ENCODE measurements around the gene DUSP2.
A peak's percentile ranks its signal among the peaks of the same experiment; 100 is the strongest.

Gene DUSP2, protein sequence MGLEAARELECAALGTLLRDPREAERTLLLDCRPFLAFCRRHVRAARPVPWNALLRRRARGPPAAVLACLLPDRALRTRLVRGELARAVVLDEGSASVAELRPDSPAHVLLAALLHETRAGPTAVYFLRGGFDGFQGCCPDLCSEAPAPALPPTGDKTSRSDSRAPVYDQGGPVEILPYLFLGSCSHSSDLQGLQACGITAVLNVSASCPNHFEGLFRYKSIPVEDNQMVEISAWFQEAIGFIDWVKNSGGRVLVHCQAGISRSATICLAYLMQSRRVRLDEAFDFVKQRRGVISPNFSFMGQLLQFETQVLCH

DNA sequence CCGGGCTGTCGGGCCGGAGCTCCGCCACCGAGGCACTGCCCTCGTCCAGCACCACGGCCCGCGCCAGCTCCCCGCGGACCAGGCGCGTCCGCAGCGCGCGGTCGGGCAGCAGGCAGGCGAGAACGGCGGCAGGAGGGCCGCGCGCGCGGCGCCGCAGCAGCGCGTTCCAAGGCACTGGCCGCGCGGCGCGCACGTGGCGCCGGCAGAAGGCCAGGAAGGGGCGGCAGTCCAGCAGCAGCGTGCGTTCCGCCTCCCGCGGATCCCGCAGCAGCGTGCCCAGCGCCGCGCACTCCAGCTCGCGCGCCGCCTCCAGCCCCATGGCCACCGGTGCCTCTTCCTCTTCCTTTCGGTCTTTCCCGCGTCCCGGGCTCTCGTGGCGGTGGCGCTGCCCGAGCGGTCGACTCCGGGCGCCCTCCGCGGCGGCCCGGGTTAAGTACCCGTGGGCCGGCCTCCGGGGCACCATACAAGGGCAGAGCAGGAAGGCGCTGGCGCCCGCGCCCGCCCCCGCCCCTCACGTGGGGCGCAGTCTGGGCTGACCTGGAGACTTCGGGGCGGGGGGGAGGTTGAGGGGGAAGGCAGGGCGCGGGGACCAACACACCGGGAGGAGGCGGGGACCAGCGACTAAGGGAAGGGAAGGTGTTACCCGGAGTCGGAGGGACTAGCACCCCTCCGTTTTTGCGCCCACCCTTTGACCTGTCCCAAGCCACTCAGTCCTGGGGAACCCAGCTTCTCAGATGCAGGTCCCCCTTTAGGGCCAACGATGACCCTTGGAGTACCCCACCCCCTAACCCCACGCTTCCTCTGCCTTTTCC is at the start of gene DUSP2:
Gene DUSP2 (minus strand): TSS at position 405 of the 812 bp plus-strand sequence. CDS start 86 bp downstream, at position 319.
- DNase-seq, result peak in 1 of 2 experiments; percentile 26

DNA sequence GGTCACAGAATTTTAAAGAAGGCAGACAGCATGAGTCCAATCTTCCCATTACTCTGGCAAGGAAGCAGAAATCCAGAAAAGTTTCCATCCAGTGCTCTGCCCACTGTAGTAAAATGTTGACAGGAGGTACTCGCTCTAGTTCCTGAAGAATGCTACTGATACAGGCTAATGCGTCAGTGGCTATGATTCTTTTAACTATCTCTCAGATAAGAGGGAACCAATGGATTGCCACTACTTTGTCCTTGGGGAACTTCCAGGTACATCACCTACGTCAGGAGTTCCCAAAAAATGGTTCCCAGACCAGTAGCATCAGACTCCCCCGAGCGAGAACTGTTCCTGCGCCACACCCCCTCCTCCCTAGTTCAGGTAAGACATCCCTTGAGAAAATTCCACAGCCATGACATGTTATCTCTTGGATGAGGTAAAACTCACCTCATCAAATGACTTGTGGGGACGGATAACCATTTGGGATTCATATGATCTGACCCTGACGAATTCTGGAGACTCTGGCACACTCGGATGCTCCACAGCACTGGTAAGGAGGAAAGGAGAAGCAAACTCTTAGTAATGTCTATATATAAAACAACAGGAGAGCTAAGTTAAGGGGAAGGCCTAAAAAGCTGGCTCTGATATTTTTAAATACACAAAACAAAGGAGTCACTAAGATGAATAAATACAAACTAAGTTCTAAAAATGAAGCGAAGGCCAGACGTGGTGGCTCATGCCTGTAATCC is 46.9 kb upstream of the DUSP2 start:
- DNase-seq, result no peak

DNA sequence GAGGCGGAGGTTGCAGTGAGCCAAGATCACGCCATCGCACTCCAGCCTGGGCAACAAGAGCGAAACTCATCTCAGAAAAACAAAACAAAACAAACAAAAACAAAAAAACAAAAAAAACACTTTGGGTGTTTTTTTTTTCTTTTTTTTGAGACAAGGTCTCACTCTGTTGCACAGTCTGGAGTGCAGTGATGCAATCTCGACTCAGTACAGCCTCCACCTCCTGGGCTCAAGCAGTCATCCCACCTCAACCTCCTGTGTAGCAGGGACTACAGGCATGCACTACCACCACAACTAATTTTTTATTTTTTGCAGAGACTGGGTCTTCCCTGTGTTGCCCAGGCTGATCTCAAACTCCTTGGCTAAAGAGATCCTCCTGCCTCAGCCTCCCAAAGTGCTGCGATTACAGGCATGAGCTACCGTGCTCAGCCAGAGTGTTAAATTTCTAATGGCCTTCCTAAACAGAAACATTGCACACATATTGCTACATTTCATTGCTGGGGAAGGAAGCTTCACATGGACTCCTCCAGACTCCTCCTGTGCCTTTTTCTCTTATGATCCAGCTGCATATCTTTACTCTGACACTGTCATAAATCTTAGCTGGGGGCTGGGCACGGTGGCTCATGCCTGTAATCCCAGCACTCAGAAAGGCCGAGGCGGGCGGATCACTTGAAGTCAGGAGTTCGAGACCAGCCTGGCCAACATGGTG is 43.7 kb upstream of the DUSP2 start:
- DNase-seq, result no peak

DNA sequence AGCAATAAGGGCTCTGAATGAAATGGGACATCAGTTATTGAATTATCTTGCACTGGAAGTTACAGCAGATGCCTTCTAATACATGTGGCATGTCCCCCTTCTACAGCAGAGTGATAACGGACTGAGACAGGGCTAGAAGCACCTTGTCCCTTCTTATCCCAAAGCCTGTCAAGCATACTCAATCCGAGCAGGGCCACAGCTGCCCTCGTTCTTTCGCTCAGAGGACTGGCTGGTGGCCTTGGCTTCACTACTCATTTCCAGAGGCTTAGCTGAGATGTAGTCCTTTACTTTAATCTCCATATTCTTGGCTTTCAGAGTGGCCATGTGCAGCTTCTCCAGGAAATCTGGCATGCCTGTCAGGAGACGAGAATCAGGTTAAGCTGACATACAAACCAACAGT is 41.3 kb upstream of the DUSP2 start:
- DNase-seq, result no peak

DNA sequence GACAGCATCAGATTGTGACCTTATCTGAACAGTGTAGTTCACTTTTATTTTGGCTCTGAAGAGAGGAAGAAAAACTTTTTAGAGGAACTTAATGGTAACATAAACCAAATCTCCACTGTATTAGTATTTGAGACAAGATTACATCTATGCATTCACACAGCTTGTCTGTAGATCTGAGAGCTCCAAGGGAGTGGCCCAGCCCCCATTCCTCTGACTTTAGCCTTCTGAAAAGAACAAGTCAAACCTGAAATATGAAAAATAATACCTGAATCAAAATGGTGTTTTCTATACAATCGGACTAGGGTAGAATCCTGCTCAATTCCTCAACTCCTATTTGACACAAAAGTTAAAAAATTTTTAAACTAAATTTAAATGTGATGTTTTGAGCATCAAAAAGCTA is 40.3 kb upstream of the DUSP2 start:
- DNase-seq, result no peak

DNA sequence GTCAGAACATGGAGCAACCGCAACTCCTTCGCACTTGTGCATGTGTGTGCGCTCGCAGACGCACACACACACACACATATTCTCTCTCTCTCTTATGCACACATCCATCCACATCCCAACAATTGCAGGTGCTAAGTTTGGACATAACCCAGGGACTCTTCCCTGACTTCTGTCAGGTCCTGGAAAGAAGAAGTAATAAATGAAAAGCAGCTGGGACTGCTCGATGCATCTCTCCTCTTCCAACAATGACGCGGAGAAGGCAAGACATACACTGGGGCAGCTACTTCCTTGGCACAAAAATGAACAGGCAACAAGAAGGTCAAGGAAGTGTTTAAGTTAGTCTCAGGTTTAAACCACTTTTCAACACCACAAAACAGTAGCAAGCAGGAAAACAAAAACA is 39.7 kb upstream of the DUSP2 start:
- DNase-seq, result no peak

DNA sequence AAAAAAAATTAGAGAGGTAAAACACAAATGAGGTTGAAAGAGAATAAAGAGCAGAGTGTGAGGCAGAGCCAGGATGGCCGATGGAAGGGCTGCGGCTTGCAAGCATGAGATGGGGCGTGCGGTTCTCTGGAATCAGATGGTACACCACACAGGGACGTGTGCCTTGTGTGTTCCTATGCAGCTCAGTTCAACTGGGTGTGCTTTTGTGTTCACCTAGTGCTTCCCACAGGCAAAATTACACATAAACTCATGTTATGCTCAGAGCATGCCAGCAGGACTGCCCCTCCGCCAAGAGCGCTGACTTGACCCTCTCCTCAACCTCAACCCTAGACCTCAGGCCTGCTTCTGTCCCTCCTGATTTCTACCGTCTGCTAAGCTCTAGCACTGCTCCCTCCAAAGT is 38.9 kb upstream of the DUSP2 start:
- DNase-seq, result no peak

DNA sequence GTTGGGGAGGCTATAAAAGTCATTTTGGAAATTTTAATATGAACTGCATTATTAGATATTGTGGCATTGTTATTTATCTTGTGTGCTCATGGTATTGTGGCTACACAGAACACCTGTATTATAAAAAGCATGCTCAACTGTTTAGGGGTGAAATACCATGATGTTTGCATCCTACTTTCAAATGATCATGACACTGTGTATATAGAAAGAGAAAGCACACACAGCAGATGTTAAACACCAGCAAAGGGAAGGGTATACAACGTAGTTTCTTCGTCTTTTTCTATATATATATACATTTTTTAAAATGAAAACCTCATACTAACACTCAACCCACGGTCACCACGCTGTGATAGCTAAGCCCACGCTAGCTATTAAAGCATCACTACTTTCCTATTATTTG is 36.3 kb upstream of the DUSP2 start:
- DNase-seq, result no peak

DNA sequence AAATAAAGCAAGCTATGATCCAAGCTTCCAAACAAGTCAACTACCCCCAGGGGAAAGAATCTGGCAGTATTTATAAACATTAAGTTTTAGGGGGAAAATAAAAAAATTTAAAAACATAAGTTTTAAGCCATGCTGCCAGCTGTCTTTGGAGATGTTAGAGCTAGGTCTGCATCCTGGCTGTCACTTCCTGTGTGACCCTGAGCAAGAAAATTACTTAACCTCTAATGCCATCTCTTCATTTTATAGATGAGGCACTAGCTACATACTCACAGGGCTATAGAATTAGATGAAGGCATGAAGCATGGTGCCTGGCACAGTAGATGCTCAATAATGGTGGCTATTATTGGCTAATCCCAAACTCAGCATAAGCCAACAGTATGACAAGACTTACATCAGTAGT is 35.3 kb upstream of the DUSP2 start:
- DNase-seq, result no peak

DNA sequence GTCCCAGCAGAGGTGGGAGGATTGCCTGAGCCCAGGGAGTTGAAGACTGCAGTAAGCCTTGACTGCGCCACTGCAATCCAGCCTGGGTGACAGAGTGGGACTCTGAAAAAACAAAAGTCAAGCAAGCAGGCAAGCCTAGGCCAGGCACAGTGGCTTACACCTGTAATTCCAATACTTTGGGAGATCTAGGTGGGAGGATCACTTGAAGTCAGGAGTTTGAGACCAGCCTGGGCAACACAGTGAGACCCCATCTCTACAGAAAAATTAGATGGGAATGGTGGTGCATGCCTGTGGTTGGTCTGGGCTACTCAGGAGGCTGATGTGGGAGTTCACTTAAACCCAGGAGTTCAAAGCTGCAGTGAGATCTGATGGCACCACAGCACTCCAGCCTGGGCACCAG is 34.8 kb upstream of the DUSP2 start:
- no peak for DNase-seq

DNA sequence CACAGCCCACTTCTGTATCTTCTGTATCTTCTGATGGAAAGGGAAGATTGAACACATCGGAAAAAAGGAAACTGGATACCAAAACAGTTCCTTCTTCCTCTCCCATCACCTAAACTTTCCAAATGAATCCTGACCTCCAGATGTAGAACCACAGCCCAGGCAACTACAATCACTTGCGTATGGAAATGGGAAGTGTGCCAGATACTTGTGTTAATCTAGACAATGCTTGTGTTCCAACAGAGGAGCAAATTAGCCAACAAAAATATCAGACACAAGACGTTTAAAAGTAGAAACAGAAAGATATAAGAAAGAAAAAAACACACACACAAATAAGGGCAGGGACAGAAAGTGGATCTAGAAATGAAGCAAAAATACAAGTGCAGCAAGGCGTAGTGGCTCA is 31.4 kb upstream of the DUSP2 start:
- DNase-seq, result no peak

DNA sequence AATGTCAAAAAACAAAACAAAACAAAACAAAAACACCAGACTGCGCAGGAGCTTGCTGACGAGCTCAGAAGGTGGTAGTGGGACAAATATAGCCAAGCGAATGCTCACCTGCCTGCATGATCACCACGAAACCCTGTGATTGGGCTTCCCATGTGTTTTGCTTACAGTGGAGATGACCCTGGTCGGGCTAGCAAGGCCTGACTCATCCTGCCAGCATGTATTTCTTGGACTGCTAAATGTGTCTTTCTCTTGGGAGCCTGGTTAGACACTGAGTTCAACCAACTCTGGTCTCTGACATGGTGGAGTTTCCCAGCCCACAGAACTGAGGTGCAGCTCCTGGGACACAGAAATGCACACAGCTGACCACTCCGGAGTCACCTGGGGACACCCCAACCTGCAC is 30.7 kb upstream of the DUSP2 start:
- DNase-seq, result no peak

DNA sequence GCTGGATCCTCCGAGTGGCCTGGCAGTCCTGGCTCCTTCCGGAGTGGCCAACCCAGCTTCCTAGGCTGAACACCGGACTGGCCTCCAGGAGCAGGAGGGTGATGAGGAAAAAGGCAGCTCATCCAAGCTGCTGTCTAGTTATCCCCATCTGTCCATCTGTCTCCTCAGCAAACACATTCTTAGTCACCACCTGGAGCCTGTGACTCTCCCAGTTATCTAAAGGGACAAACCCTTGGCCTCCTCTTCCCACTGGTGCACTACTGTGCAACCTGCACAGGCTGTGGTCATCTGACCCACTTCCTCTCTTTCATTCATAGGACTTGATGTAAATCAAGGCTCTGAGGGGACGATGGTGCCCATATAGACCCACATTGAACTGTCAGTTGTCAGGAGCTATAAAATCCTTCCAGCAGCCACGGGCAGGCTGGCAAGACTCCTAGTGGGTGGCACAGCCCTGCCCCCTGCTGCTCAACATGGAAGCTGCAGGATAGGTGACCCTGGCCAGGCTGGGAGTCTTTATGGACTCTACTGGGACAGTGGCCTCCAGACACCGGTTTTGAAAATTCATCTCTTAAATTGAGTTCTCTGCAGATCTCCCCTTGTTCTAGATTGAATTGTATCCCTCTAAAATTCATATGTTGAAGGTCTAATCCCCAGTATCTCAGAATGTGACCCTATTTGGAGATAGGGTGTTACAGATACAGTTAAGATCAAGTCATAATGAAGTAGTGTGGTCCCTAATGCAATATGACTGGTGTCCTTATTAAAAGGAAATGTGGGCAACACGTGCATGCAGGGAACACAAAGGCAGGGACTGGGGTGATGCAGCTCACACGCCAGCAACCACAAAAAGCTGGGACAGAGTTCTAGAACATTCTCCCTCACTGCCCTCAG is 29.3 kb upstream of the DUSP2 start:
- DNase-seq, result peak; percentile 25 to 54

DNA sequence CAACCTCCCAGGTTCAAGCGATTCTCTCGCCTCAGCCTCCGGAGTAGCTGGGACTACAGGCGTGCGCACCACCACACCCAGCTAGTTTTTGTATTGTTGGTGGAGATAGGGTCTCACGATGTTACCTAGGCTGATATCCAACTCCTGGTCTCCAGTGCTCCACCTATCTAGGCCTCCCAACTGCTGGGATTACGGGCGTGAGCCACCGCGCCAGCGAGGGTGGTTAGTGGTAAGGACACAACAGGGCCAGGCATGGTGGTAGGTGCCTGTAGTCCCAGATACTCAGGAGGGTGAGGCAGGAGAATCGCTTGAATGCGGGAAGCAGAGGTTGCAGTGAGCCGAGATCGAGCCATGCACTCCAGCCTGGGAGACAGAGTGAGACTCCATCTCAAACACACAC is 26.6 kb upstream of the DUSP2 start:
- DNase-seq, result no peak

DNA sequence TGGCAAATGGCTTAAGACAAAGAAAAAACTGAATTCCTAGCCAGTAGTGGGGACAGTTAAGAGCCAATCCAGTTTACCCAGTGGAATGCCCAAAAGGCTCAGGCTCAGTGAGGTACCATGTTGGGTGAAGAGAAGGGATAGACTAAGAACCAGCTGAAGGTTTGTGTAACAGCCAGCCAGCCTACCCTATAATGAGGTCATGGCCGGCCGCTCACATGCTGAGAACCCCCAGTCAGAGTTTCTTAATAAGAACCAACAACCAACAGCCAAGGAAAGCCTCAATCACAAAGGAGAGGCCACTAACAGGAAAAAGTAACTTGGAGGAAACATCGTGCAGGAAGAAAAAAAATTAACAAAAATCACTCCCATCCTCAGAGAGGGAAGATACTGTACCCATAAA is 25.4 kb upstream of the DUSP2 start:
- DNase-seq, result no peak

DNA sequence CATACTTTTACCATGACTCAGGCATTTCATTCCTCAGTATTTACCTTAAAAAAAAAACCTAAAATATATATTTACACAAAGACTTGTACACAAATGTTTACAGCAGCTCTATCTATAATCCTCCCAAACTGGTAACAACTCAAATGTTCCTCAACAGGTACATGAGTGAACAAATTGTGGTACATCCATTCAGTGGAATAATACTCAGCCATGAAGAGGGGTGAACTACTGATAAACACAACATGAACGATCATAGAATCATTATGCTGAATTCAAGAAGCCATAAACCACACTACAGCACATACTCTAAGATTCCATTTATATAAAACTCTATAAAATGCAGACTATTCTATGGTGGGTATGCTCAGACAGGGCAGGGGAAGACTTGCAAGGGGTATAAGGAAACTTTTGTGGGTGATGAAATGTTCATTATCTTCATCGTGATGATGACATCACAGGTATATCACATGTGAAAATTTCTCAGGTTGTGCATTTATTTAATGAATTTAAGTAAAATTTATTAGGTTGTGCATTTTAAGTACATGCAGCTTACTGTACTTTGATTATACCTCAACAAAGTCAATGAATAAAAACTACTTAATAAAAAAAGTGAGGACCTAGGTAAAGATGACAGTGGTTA is 24.7 kb upstream of the DUSP2 start:
- no peak for DNase-seq

DNA sequence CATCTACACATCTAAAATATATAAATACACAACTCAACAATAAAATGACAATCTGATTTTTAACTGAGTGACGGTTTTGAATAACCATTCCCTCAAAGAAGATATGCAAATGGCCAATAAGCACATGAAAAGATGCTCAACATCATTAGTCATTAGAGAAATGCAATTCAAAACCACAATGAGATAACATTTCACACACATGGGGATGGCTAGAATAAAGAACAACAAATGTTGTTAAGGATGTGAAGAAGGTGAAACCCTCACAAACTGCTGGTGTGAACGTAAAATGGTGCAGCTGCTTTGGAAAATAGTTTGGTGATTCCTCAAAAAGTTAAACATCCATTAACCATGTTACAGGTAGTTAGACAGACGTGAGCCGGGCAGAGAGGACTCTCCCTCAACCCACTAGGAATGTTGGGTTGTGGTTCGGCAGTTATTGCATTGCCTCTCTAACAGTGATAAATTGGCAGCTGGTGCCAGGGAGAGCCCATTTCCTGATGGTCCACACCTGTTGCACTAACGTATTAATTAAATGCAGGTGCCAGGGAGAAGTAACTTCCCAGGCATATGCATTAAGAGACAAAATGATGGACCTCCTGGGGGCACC is 22.3 kb upstream of the DUSP2 start:
- DNase-seq, result no peak

DNA sequence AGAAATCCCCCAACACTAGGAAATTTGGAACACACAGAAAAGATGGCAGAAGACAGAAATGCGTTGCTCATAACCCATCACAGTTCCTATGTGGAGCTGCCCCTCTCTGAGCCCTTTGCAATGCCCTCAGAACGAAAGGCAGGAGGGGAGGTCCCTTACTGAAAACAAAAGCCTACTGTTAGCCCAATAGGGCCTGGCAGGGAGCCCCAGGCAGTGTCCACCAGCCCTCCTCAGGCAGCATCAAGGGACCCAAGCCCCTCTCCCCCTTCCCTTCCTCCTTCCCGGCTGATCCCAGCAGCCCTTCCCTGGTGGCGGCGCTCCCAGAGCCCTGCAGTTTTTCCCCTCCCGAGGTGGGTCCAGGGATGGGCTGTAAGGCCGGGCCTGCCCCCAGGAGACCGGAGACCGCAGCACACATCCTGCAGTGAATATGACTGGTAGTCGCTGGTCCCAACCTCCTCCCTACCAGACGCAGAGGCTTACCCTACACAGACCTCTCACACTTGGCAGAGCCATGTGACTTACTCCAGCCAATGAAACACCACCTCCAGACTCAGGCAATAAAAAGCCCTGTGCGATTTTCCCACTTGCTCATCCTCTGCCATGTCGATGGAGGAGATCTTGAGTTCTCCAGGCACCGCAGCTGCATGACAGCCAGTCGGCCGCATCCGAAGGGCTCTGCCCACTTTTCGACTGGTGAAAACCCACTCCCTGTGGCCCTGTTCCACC is 19.4 kb upstream of the DUSP2 start:
- no peak for DNase-seq

DNA sequence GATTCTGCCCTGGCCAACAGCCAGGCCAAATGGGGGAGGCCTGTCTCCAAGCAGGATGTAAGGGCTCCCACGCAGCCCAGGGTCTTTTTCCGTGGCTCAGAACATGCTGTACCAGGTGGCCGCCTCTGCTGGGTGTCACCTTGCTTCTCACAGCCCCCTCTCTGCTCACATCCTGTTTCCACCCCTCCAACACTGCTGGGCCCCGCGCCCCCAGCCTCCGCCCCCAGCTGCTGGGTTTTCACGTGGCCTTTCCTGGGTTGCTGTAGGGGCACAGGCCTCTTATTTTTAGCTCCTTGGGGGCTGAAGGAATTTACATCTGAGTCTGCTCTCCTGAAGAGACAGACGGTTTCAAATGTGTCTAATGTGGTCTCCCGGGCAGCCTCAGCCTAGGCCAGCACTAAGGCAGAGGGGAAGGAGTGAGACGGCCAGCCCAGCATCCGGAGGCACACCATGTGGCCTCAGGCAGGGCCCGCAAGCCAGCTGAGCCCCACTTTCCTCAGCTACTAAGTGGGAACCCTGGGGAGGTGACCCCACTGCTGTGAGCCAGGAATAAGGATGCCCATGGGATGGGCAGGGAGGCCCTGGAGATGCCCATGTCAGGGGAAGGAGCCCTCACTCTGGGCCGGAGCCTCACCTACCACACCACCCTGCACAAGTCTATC is 18.7 kb upstream of the DUSP2 start:
- no peak for DNase-seq

DNA sequence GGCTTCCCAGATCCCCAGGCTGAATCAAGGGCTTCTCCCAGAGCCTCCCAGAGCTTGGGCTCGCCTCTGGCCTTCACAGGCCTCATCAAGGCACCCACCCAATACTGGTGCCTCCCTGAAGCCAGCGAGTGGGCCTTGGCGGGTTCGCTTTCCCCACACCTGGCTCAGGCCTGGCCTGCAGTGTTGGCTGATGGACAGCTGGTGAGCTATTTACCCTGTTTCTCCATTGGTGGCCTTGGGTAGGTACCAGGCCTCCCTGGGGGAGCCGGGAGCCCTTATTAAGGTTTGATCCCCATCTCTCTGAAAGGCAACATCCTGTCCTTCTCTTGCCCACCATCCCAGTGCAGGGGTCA is 18.2 kb upstream of the DUSP2 start:
- DNase-seq, result no peak
